CD4-positive, alpha-beta T cell treated with Interferon alpha-2 for 1 hour (primary cell): Measurements from ENCODE around the gene LDB1.
A peak's percentile ranks its signal among the peaks of the same experiment; 100 is the strongest.

Experiments
- DNase-seq, 2 donors: peaks; one replicate each; pipeline ENCODE4 v3.0.0-alpha.2; 2020 to 2022

The LDB1 gene

DNA sequence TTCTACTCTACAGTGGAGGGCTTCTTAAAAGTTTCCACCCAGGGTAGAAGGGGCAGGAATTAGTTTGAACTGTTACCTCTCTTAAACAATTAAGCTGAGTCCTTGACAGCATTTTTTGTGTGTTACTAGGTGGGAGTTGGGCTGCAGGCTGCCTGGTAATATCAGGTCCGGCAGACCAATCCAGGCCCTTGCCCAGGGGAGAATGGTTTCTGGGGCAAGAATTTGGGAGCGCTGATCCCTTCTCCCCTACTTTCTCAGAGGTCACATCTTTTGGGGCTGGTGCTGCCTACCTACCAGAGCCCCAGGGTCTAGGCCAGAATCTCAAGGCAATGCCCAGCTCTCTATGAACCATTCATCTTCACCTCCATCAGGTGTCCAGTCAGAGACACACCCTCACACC, 14.2 kb upstream of the LDB1 start:
- DNase-seq: no peak

DNA sequence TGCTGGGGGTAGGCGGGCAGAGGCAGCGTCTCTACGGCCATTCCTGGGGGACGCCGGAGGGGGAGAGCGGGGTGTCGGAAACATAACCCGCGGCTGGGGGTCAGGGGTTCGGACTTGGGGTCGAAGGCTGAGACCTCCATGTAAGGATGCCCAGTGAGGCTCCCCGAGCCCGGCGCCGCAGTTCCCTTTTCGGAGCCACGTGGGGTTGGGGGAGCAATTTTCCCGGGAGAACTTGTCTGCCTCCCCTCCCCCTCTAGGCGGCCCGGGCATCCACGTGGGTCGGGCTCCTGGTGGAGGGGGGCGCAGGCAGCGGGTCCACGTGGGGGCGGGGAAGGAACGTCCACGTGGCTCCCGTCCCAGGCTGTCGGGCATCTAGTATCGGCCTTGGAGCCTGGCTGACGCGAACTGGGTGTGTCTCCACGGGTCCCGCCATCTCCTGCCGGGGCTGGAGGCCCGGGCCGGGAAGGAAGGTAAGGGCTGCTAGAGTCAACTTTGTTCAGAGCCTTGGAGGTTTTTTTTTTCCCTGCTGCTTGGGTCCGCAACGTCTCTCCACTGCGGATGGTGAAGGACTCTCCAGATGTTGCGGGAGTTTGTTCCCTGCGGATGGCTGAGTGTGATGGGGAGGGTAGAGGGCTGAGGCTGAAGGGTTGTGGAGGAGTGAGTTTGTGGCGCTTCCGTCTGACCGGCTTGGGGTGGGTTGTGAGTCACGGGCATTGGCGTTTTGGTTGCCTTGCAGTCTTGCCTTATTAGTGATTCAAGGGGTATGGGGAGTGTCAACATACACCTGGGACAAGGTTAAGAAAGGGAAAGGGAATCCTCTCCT, 13.4 kb upstream of the LDB1 start:
- peak; percentile 27 to 55 for DNase-seq

DNA sequence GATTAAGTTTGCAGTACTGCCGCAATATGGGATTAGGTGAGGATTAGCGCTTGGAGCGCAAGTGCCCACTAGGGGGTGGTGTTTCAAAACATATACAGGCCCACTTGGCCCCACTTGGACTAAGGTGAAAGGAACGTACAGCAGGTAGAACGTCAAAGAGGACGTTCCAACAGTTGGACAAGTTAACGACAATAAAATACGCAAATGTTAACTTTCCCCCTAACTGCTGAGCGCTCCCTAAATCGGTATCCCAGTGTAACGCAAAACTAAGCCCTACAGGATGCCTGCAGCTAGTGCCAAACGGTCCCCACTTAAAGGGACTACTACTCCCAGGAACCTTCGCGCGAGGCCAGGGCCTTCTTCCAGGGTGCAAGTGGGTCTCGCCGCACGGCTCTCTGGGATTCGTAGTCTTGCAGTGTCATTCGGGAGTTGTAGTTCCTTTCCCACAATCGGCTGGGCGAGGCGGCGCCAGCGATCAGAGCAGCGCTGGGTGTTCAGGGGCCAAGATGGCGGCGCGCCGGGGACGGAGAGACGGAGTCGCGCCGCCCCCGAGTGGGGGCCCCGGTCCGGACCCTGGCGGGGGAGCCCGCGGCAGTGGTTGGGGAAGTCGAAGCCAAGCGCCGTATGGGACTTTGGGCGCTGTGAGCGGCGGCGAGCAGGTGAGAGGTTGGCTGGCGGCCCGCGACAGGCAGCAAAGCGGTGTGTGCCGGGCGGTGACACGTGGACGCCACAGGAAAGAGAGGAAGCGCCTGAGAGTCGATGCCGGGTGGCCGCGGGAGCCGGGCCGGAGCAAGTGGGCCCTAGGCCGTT, 12.6 kb upstream of the LDB1 start, which contains the start of gene PPRC1:
PPRC1 (plus strand) TSS at position 478 of the 810 bp plus-strand sequence; CDS start at position 507, 29 bp downstream.
- DNase-seq: peak; percentile 97 to 98

DNA sequence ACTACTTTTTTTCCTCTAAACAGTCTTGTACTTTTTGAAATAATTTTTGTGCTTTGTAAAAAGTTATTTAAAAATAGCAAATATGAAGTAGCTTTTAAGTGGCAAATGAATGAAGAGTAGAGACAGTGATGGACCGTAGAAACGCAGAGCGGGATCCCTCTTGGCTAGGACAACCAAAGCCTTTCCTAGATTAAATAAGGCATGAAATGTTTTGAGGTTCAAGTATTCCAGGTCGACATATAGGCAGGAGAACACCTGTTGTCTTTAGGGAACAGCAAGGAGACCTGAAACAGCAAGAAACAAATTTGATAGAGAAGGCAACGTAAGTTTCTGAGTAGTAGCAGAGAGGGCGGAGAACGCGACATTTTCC, 12.0 kb upstream of the LDB1 start:
- no peak for DNase-seq

DNA sequence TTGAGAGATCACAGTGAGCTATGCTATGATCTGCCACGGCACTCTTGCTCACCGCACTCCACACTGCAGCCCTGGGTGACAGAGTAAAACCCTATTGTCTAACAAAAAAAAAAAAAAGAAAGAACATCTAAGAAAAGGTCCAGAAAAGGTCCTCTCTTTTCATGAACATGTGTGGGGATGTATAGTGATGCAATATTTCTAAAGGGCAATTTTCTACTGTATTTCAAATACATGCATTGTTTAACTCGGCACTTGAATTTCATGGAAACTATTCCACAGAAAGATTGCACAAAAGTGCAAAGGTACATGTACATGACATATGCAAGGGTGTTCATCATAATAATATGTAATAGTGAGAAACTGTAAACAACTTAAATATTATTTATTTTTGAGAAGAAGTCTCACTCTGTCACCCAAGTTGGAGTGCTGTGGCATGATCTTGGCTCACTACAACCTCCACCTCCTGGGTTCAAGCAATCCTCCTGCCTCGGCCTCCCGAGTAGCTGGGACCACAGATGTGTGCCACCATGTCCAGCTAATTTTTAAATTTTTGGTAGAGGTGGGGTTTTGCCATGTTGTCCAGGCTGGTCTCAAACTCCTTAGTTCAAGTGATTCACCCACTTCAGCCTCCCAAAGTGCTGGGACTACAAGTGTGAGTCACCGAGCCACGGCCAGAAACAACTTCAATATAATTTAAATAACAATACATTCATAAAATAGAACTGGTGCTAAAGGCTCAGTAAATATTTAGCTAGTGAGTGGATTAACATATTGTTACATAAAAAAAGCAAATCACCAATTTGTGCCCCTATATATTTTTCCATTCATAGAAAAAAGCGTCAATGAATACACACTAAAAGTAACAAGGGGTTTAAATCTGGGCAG, 11.4 kb upstream of the LDB1 start:
- DNase-seq: no peak

DNA sequence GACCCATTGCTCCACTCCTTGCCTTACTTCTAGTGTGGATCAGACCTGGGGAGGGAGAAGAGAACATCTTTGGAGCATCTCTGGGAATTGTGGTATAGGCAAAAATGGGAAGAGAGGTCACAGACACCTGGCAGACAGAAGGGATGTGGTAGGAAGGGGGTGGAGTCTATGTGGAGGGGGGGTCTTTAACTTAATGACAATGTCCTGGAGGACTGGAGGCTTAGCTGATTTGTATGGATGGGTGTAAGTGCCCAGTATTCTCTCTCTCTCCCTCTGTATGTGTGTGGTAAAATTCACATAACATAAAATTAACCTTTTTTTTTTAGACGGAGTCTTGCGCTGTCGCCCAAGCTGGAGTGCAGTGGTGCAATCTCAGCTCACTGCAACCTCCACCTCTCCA, 3.1 kb upstream of the LDB1 start:
- no peak for DNase-seq

DNA sequence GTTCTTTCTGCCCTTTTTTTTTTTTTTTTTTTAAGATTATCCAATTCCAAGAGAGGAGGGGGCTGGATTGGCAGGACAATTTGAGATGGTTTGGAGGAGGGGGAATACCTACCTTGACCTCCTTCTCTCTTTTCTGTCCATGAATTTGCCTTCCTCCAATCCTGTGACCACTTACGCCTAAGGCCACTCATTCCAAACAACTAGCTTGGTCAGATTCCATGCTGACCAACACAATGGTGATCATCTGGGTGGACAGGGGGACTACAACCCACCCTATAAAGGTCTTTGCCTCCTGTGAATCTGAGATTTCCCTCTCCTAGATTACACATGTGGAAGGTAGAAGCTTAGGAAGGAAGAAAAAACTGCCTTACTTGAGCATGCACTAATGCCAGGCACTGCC, 2.3 kb upstream of the LDB1 start:
- no peak for DNase-seq

DNA sequence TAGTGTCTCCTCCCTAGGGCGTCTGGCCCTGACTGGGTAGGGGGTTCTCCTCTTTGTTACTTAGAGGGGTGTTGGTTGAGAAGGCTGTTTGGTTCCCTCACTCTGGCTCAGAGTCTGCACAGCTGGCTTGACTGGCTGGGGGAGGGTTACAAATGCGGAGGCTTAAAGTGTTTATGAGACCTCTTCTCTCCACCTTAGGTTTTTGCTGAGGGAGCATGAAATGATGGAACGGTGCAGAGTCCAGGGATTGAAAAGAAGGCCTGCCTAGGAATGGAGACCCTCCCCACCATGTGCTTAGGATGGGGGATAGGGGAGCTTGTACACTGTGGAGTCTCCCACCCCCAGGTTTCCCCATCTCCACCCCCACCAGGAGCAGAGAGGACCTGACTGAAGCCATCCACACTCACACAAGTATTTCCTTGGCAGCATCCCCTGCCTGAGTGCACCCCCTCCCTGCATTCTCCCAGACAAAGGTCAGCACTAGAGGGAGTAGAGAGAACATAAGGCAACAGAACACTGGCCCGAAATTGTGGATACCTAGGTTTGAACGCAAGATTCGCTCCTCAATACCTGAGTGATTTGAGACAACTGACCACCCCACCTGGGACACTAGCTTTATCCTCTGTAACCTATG, 1.7 kb upstream of the LDB1 start:
- DNase-seq: no peak

DNA sequence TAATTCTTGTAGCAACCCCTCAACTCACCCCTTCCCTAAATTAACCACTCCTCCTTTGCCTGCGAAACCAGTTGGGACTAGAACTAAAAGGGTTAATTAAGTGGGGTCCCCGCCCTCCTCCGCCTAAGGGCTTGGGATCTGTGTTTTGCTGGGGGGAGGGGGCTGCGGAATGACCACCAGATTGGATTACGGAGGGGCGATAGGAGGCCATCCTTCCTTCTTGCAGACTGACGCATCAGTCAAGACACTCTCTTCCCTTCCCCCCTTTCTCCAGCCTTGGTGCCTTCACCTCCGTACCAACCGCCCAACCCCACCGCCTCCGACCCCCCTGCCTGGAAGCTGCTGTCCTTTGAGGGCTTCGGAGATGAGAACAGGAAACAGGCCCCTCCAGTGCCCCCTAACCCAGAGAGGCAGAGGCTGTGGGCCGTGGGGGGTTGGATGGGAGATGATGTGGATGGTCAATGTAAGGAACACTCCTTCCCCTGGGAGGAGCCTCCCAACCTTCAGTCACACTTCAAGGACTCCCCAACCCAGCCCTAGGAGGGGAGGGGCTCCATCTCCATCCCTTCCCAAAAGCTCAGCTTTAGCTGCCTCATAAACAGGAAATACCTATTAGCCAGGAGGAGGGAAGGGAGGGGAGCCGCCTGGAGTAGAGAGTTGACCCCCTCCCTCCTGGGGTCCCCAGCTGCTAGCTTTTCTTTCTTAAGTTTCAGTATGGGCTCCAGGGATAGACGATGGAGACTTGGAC, 997 bp upstream of the LDB1 start:
- peak in 1 of 2 donors; percentile 22 for DNase-seq

DNA sequence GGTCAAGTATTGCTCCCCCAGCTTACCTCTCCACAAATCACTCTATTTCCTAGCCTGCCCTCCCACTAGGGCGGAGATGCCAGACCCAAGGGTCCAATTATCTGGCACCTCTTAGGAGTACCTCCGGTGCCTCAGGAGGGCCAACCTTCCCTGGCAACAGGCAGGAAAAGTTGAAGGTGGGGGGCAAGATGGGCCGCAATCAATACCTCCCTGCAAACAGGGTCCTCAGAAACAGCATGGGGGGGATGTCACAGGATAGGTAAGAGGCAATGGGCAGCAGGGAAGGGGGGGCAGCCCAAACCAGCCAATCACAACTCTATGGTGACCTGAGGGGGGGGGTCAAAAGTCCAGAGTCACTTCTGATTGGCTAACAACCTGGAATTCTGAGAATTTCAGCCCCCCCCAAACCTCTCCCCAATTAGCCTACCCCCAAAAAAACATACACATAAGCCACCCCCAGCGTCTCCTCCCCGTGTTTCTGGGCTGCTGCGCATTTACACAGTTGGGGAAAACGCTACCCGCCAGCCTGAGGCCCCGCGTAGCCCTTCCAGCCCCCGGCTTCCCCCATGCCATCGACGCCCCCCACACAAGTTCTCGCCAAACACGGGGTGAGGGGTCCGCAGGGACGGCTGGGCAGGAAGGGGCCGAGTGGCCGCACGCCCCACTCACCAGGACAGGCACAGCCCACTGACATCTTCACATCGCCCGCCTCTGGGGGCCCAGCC, 589 bp downstream of the LDB1 start:
- DNase-seq: peak; percentile 71 to 77

DNA sequence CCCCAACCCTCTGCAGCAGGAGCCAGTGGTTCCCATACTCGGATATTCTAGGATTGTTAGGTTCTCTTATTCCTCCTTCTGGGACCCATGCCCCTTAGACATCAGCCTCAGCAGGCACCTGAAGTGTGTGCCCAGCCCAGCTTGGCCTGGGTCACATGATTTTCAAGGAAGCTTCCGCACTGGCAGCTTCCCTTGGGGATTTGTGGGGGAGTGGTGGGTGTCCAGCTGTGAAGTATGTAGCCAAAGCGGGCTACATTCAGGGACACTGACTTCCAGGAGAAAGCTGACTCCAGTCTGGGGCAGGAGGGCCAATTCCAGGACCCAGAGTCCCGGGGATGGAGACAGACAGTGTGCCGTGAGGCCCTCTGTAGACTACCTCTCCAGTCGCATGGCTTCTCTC, 1.3 kb downstream of the LDB1 start:
- peak; percentile 15 to 30 for DNase-seq

DNA sequence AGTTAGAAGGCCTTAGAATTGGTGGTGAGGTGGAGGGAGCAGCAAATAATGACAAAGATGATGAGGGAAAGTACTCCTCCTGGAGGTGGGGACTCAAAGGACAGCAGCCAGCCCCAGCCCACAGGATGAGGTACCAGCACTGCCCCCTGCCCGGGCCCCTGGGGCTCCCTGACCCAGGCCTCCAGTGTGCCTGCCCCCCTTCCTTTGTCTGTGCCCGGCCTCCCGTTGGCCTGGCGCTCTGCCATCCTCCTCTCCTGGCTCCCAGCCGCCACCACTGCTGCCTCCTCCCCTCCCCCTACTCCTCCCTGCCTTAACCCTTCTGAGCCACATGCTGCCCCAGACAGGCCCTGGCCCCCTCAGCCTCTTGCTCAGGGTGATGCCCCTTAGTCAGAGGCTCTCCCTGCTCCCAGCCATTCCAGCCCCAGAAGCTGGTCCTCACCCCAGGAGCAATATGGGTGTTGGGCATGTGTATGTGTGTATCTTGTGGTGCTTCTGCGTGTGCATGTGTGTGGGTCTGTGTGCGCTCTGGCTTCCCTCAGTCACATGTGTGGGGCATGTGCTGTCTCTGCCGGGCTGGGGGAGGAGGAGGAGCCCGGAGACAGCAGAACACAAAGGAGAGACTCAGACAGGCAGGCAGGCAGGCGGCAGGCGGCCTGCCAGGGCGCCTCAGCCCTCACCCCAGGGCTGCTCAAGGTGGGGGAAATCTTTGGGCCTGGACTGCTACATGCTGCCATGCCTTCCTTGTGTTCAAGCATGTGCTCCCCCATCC, 2.6 kb downstream of the LDB1 start:
- peak; percentile 44 to 65 for DNase-seq

DNA sequence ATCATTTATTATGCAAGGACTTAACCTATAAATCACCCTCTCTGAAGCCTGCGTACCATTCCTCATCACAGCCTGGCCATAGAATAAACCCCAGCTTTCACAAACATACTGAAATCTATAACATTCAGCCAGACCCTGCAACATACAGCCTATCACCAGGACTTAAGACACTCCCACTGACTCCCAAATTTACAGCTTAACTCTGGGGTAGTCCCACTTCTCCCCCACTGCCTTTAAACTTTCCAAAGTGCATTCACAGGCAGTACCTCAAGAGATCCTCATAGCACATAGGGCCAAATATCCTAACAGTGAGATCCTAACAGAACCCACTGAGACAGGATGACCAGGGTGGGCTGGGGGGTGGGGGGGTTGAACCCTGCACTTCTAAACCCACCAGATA, 3.5 kb downstream of the LDB1 start:
- no peak for DNase-seq

DNA sequence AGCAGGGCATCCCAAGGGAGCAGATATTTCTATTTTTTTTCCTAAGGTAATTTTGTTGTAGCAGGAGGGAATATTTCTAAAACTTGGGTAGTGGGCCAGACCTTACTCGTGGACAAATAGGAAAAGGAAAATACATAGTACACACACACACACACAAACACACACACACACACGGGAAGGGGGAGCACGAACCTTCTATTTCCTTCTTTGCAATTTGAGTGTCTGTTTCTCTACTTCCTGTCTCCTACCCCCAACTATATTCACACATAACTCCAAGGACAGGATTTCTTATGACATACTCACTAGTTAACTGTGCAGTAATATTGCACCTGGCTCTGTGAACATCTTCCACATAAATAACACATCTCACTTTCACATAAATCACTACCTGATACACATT, 4.4 kb downstream of the LDB1 start:
- peak in 1 of 2 donors; percentile 27 for DNase-seq

DNA sequence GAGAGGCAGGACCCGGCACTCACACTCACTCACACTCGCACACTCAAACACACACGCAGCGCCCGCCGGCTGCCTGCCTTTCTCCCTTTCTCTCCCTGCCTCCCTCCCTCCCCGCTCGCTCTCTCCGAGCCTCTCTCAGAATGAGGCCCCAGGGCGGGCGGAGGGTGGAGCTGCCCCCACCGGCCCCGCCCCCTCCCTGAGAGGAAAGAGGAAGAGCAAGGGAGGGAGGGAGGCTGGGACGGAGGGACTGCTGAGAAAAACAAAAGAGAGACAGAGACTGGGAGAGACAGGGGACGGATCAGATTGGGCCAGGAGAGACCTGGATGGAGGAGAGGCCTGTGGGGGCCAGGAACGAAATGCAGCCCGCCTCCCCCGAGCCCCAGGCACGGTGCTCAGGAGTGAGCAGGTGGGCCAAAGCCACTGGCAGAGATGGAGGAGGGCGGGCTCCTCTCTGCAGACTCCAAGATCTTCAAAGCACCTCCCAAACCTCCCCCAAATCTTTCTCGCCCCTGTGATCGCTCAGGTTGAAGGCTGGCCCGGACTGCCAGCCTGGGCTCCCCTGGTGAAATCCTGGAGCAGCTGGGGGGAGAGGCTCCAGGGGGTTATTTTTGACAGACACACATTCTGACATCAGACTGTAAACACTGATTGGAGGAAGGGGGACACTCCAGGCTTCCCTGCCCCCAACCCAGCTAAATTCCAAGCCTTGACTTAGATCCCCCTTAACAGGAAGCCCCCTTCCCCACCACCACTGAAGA, 5.1 kb downstream of the LDB1 start:
- peak; percentile 75 to 83 for DNase-seq

DNA sequence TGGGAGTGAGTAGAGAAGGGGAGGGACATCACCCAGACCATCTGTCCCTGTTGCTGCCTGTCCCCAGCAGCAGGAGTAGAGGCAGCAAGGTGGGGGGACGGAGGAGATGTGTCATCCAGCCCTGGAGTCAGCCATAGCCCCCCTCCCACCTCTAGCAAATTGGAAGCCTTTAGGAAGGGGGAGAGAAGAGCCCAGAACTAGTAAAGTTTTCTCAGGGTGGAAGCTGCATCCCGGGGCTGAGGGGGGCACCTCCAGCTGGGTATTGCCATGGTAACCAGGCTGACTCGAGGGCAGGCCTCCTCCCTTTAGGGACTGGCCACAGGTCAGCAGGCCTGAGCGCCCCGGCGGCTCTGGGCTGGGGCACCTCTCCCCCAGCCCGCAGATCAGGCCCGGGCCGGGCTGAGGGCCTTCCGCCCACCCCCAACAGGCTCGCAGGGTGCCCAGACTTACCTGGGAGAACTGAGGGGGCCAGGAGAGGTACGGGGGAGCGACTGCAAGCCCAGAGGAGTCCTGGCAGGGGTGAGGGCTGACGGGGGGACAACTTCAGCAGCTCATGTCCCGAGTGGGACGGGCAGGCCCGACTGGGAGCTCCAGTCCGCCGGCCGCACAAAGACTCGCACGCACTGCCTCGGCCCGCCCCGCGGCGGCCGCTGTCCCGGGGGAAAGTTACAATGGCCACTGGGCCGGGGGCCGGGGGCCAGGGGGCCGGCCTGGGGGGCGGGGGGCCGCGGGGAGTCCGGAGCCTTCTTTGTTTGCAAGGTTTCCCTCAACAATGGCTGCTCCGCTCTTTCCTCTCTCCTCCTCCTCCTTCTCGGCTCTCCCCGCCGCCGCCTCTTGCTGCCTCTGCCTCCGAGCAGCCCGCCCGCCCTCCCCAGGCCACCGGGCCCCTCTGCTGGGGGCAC, 6.0 kb downstream of the LDB1 start:
- DNase-seq: no peak

DNA sequence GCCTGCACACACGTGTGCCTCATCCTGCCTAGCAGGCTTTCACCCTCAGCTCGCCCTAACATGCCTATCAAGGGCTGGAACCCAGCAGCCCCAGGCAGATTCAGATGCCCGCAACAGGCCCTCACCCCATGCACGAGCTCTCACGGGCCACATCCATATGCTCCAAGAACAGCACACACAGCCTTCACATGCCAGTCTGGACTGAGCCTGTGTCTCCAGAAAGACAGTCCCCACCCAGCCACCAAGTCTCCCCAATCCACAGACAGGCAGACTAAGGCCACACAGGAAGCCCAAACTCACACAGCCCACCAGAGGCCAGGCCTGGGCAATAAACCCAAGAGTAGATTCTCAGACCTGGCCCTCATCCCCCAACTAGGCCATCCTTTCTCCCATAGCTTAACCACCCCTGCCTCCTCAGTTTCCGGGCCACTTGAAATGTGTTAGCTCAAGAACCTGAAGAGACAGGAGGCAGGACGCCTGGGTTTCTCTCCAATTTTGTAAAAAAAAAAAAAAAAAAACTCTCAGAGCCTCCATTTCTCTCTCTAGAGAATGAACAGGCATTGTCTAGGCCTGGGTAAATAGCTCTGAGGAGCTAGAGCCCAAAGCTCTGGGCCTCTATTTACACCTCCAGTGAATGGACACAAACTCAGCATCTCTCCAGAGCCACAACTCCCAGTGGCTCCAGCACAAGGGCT, 6.8 kb downstream of the LDB1 start:
- peak in 1 of 2 donors; percentile 21 for DNase-seq
